ENCODE data around the gene SLC66A2.
"Not testable (repeated sequence)": the region's sequence is repeated elsewhere in the genome, so short reads cannot be mapped to it uniquely, and the experiment has no call there.

Gene SLC66A2

DNA sequence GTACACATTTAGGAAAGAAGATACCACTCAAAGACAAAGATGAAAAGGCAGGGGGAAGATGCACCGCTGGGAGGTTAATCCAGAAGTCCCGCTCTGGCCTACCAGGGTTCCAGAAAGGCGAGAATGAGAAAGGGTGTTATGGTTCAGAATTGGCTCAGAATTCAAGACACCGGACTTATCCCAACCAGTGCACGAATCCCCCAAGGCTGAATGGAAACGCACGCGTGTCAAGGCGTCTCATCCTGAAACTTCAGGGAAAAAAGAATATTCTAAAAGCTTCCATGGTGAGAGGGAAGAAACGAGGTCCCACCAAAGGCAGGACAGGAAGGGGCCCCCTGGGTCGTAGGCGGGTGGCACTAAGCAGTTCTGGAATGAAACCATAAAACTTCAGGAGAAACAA is 71.9 kb downstream of the SLC66A2 start:
- TF ChIP-seq EZH2 (IDR thresholded peaks at IDR 0.05; ENCODE audit: borderline replicate concordance, low read length) (no peak), CTCF (IDR thresholded peaks at IDR 0.05; ENCODE audit: low read length) (no peak)
- Histone ChIP-seq H3K4me3 (ENCODE audit: low read depth, low read length, poor library complexity, severe bottlenecking) (no peak overlapping the region), H2AFZ (ENCODE audit: low read length) (no peak overlapping the region), H3F3A (ENCODE audit: insufficient read depth, low read length) (no peaks in the 10 kb centered on the region), H3K27me3 (ENCODE audit: insufficient read depth, low read length) (no peaks in the 10 kb centered on the region), H4K20me1 (ENCODE audit: insufficient read depth, low read length) (no peaks in the 10 kb centered on the region), H3K79me2 (ENCODE audit: insufficient read depth, low read length) (no peaks in the 10 kb centered on the region), H3K9me3 (ENCODE audit: low read length) (no peaks in the 10 kb centered on the region), H3K27ac (ENCODE audit: low read depth, low read length, poor library complexity, severe bottlenecking) (no peak overlapping the region), H3K9ac (ENCODE audit: low read length) (no peak overlapping the region), H3K36me3 (ENCODE audit: insufficient read depth, low read length) (no peaks in the 10 kb centered on the region), H3K4me1 (ENCODE audit: insufficient read depth, low read length, severe bottlenecking) (no peaks in the 10 kb centered on the region), H3K9me2 (ENCODE audit: low read depth, low read length) (no peaks in the 10 kb centered on the region), H3K4me2 (ENCODE audit: low read length) (no peak overlapping the region)

GRCh38 chr18:79878741-79879378 is 72.6 kb downstream of the SLC66A2 start:
- no peaks in the 10 kb centered on the region for H3K4me1 ChIP-seq (ENCODE audit: insufficient read depth, low read length, severe bottlenecking)
- H3K36me3 ChIP-seq (ENCODE audit: insufficient read depth, low read length) = no peaks in the 10 kb centered on the region
- H3K9me2 ChIP-seq (ENCODE audit: low read depth, low read length) = no peaks in the 10 kb centered on the region
- H2AFZ ChIP-seq (ENCODE audit: low read length) = no peak overlapping the region
- H3K9me3 ChIP-seq (ENCODE audit: low read length) = no peaks in the 10 kb centered on the region
- H3K4me3 ChIP-seq (ENCODE audit: low read depth, low read length, poor library complexity, severe bottlenecking) = no peak overlapping the region
- no peak overlapping the region for H3K9ac ChIP-seq (ENCODE audit: low read length)
- H3K79me2 ChIP-seq (ENCODE audit: insufficient read depth, low read length) = no peaks in the 10 kb centered on the region
- H3K27ac ChIP-seq (ENCODE audit: low read depth, low read length, poor library complexity, severe bottlenecking) = no peak overlapping the region
- no peaks in the 10 kb centered on the region for H3F3A ChIP-seq (ENCODE audit: insufficient read depth, low read length)
- TF ChIP-seq CTCF (IDR thresholded peaks at IDR 0.05; ENCODE audit: low read length) (no peak), EZH2 (IDR thresholded peaks at IDR 0.05; ENCODE audit: borderline replicate concordance, low read length) (no peak)
- H3K4me2 ChIP-seq (ENCODE audit: low read length) = no peak overlapping the region
- H4K20me1 ChIP-seq (ENCODE audit: insufficient read depth, low read length) = no peaks in the 10 kb centered on the region
- H3K27me3 ChIP-seq (ENCODE audit: insufficient read depth, low read length) = no peaks in the 10 kb centered on the region

DNA sequence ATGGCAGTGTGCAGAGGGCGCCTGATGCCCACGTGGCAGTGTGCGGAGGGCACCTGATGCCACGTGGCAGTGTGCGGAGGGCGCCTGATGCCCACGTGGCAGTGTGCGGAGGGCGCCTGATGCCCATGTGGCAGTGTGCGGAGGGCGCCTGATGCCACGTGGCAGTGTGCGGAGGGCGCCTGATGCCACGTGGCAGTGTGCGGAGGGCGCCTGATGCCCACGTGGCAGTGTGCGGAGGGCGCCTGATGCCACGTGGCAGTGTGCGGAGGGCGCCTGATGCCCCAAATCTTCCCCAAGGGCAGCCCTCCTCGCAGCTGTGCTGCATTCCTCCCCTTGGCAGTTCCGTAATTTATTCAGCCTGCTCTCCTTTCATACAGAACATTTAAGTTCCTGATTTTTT is 73.2 kb downstream of the SLC66A2 start:
- H3K27ac ChIP-seq (ENCODE audit: low read depth, low read length, poor library complexity, severe bottlenecking); H4K20me1 ChIP-seq (ENCODE audit: insufficient read depth, low read length); H3K27me3 ChIP-seq (ENCODE audit: insufficient read depth, low read length); H3K9me2 ChIP-seq (ENCODE audit: low read depth, low read length); H3K36me3 ChIP-seq (ENCODE audit: insufficient read depth, low read length); H3F3A ChIP-seq (ENCODE audit: insufficient read depth, low read length); H3K4me2 ChIP-seq (ENCODE audit: low read length); H2AFZ ChIP-seq (ENCODE audit: low read length); H3K9me3 ChIP-seq (ENCODE audit: low read length); H3K9ac ChIP-seq (ENCODE audit: low read length); H3K4me3 ChIP-seq (ENCODE audit: low read depth, low read length, poor library complexity, severe bottlenecking); H3K4me1 ChIP-seq (ENCODE audit: insufficient read depth, low read length, severe bottlenecking); H3K79me2 ChIP-seq (ENCODE audit: insufficient read depth, low read length): not testable (repeated sequence)
